Measurements from ENCODE around the gene INTS6.

The INTS6 gene

DNA sequence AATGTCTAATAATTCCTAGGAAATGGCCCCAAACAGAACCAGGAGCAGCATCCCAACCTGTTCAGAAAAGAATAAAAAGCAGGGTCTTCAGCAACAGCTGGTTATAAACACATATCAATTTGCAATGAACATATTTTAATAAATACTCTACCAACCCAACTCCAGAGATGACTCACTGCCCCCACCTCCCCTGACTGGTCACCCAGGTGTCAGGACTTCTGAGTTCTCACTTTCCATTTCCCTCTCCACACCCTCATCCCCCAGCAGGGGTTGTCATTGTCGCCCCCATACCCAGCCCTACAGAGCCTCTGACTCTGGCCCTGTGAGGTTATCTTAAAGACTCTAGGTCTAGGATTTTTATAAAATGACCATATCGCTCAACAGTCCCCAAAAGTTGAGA, 106.4 kb downstream of the INTS6 start:
- DNase-seq (ENCODE audit: low read depth): no peak

- peak; percentile 11 for DNase-seq (ENCODE audit: low read depth)
Observed at GRCh38 chr13:51343475-51343874, 109.4 kb downstream of the INTS6 start.

DNA sequence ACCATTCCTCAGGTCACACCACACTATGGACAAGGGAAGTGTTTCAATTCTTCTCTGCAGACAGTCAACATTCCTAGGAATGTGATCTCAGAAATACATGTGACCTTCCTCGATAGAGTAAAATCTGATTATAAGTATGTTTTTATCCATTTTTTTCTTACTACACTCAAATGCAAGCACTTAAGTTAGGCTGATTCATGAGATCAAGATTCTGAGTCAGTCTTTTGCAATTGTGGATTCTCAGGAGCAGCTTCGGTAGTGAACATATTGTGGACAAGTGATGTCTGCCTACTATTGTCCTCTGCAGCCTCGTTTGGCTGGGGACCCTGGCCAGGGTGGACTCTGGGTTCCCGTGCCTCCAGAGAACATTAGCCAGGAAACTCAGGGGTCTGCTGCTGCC, 110.1 kb downstream of the INTS6 start:
- DNase-seq (ENCODE audit: low read depth): peak; percentile 64

GRCh38 chr13:51341791-51342190, 111.0 kb downstream of the INTS6 start:
- DNase-seq (ENCODE audit: low read depth): no peak

DNA sequence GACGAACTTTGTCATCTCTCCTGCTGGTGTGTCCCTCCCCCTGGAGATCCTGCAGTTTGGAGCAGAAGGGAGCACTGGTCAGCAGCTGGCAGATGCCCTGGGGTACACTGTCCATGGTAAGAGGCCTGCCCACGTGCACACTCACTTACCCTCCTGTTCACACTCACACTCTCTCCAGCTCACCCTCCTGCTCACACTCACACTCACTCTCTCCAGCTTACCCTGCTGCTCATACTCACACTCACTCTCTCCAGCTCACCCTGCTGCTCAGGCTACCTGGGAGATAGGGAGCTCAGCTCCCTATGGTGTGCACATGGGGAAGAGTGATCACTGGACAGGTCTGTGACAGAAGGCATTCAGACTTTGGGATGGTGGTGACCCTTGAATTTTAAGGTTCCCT, 111.6 kb downstream of the INTS6 start:
- no peak for DNase-seq (ENCODE audit: low read depth)

DNA sequence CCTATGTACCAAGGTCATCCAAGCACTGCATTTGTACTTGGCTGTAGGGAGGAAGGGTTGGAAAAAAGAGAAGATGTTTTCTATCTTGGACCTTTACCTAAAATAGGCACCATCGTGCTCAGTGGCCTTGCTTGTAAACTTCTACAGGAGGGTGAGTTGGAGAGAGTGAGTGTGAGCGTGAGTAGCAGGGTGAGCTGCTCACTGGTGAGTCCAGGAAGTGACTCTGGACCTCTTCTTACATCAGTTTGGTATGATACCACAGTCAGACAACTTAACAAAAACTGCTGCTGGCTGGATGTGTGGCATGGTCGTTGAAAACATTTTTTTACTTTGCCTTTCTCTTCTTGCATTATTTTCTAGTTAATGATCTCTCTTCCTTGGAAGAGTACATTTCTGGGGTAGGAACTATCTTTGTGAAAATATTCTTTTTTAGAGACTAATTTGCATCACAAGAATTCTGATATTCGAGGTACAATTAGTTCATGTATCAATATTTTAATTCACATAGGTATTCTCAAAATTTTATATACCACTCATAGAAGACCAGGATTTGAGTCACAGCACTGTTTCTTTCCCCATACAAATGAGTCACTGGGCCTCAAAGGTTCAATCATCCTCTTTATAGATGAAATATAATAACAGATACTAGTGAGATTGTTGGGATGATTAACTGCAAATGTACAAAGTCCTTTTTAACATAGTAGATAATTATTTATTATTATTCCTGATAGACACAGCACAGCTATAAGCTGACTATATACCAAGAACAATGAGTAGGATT, 112.7 kb downstream of the INTS6 start:
- DNase-seq (ENCODE audit: low read depth): peak; percentile 22

DNA sequence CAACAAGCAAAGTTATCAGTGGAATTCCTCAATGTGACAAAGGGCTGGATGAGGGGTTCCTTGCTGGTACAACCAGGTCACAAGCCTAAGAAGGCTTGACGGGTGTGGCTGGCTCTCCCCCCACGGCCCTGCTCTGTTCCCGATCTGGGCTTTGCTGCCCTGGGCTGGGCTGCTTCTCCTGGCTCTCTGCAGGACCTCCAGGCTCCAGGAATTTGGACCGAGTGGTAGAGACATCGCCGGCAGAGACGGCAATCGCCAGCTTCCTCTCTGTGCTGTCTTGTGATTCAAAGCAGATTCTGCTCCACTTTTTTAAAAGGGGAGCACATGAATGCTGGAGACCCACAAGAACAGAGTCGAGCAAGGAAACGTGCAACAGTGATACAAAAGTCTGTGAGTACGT, 113.5 kb downstream of the INTS6 start, which contains the start of gene SERPINE3:
Gene SERPINE3, plus strand, starts transcription at position 338 of the 400 bp plus-strand sequence. CDS start 1,401 bp downstream, outside the sequence.
- no peak for DNase-seq (ENCODE audit: low read depth)

GRCh38 chr13:51336746-51337145, 116.1 kb downstream of the INTS6 start:
- no peak for DNase-seq (ENCODE audit: low read depth)

DNA sequence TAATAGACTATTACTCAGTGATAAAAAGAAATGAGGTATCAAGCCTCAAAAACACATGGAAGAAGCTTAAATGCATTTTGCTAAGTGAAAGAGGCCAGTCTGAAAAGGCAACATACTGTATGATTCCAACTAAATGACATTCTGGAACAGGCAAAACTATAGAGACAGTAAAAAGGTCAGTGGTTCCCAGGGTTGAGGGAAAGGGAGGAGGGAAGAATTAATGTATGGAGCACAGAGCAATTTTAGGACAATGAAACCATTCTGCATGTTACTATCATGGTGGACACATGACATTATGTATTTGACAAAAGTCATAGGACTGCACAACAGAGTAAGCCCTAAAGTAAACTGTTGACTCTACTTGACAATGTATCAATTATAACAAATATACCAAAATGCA, 119.0 kb downstream of the INTS6 start:
- no peak for DNase-seq (ENCODE audit: low read depth)

GRCh38 chr13:51333421-51333820, 119.4 kb downstream of the INTS6 start:
- DNase-seq (ENCODE audit: low read depth): no peak

DNA sequence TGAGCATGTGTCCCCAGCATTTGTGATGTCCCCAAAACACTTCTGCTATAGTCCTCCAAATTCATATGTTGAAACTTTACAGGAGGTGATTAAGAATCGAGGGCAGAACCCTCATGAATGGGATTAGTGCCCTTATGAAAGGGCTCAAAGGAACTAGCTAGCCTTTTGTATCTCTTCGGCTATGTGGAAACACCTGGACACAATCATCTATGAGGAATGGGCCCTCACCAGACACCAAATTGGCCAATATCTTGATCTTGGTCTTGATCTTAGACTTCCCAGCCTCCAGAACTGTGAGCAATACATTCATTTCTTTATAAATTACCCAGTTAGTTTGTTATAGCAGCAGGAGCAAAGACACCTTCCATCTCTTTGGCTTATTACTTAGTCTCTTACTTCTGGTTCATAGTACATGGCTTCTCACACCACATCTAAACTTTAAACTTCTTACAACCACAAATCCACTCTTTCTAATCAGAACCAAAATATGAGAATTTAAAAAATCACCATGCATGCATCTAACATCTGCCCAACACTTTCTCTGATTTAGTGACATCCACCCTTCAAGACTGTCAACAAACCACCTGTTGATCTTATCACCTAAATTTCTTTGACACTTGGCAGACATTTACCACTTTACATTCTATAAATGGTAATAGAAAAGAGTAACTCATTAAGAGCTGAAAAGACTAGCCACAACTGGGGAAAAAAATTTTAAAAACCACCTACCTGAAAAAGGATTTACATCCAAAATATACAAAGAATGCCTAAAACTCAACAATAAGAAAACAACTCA, 120.1 kb downstream of the INTS6 start:
- no peak for DNase-seq (ENCODE audit: low read depth)

GRCh38 chr13:51331354-51331861, 121.4 kb downstream of the INTS6 start:
- DNase-seq (ENCODE audit: low read depth): no peak

GRCh38 chr13:51330791-51331190, 122.0 kb downstream of the INTS6 start:
- DNase-seq (ENCODE audit: low read depth): peak; percentile 48

DNA sequence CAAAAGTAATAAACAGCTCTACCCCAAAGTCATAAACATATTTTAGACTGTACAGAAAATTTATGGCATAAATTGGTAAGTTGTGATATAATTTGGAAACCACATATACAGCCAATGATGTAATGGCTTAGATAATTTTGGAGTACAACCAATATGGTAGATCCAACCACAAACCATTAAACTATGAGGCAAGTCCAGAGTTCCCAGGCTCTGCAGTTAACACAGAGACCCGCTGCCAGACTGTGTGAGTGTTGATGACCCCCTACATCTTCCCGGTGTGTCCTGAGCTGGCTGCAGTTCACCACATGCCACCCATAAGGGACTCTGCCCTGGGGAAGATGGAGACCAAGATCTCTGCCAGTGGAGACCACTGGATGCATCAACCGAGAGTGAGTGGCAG, 123.2 kb downstream of the INTS6 start:
- no peak for DNase-seq (ENCODE audit: low read depth)

DNA sequence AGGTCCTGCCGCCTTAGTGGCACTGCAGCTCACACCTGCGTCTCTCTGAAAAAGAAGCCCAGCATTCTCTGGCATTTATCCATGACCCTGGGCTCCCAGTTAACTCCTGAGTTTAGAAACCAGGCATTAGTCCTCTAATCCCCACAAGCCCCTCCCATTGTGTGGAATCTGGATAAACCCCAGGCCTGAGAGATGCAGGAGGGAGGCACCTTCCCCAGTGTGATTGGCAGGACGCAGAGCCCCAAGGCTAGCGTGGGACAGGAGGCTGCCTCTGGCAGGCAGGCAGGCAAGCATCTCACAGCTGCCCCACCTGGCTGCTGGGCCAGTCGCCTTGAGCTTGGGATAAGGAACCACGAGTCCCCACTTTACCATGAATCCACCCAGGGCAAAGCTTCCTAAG, 124.3 kb downstream of the INTS6 start:
- DNase-seq (ENCODE audit: low read depth): no peak

DNA sequence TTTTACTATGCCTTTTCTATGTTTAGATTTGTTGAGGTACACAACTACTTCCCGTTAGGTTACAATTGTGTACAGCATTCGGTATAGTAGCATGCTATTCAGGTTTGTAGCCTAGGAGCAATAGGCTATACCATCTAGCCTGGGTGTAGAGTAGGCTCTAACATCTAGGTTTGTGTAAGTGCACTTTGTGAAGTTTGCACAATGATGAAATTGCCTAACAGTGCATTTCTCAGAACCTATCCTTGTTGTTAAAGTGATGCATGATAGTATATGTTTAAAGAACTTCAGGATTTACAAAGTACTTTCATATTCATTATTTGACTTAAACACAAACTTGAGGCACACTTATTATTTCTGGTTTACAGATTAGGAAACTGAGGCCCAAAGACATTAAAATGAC, 124.9 kb downstream of the INTS6 start:
- no peak for DNase-seq (ENCODE audit: low read depth)

DNA sequence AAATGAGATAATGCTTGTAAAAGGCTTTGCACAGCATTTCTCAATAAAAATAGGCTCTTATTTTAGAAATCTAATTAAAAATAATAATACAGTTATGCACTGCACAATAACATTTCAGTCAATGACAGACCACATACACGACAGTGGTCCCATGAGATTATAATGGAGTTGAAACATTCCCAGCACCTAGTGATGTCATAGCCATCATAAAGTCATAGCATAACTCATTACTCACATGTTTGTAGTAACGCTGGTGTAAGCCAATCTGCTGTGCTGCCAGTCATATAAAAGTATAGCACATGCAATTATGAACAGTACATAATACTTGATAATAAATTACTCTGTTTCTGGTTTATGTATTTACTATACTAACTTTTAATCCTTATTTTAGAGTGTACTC, 126.1 kb downstream of the INTS6 start:
- no peak for DNase-seq (ENCODE audit: low read depth)

- no peak for DNase-seq (ENCODE audit: low read depth)
Observed at GRCh38 chr13:51325837-51326236, 127.0 kb downstream of the INTS6 start.

DNA sequence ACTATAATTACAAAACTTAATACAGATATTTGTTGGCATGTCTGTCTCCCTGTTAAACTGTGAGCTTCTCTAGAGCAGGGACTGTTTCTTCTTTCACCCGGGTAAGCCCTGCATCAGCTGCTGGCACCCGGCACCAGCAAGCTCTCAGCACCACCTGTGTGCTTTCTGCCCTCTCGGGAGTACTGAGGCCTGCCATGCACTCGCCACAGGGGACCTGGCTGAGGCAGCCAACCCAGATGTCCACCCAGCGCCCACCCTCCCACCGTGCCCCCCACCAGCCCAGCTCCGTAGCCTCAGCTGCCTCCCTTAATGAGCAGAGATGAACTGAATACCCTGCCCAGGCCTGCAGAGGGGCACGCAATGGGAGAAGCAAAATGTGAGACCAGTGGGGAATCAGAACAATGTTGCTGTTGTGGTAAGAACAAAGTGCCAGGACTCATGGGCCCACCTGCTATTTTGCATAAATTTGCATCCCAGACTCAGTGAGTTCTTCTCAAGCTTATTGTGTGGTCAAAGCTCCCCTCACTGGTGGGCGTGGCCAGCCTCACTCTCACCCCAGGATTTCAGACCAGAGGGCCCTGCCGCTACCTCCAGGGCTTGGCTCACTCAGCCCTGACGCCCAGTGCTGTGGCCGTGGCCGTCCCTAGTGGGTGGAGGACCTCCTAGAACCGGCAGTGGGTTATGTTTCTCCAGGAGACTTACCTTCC, 128.0 kb downstream of the INTS6 start:
- DNase-seq (ENCODE audit: low read depth): no peak

GRCh38 chr13:51323824-51324511, 128.9 kb downstream of the INTS6 start:
- DNase-seq (ENCODE audit: low read depth): no peak

DNA sequence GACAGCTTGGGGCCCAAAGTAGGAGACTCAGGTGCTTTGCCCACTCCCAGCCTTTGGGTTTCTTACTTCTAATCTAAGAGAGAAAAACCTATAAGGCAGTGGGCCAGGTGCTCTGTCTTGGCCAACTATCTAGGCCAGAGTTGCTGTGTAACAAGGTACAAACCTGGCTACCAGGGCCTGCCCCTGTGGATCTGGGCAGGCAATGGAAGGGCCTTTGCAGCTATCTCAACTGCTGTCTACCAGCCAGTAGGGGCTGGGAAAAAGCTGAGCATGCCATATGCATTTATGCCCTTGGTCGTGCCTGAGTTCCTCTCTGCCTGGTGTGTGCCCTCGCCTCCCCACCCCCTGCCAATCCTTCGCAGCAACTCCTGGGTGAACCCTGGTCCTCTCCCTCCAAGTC, 130.0 kb downstream of the INTS6 start:
- no peak for DNase-seq (ENCODE audit: low read depth)

GRCh38 chr13:51321836-51322235, 131.0 kb downstream of the INTS6 start:
- no peak for DNase-seq (ENCODE audit: low read depth)

Data from EH (cell line).